C4-2B (cell line): ENCODE data around the gene LIPK.

ENCODE experiments used
- CTCF ChIP-seq: fragments of 450-650 bp; conservative IDR thresholded peaks from 2 replicates; pipeline ENCODE4 v1.5.1; 2017; ENCODE audit warnings: mild to moderate bottlenecking
- ZFX ChIP-seq: fragments of 450-650 bp; IDR thresholded peaks from 2 replicates; pipeline ENCODE4 v1.6.1; 2017

- TF ChIP-seq CTCF (no peak), ZFX (no peak)
Observed at GRCh38 chr10:88721392-88721791, 15.3 kb downstream of the LIPK start.
